Measurements from ENCODE around the gene CEP85. TPM values are rescaled to one million over a fixed set of nuclear protein-coding genes. Genes with fewer than 3 reads are reported as not detected.

CEP85 gene
- total RNA-seq, 6 experiments from 2014 or later: 4.9 to 8.6 (median 8.4) TPM

- Mint-ChIP-seq H3K4me3 (no peak overlapping the region), H3K4me1 (ENCODE audit: low read depth) (peaks cover 16% of the 10 kb centered on the region), H3K27ac (no peak overlapping the region), H3K27me3 (ENCODE audit: insufficient read depth) (peaks cover 2% of the 10 kb centered on the region), H3K9me3 (no peaks in the 10 kb centered on the region), H3K36me3 (ENCODE audit: low read depth) (no peaks in the 10 kb centered on the region)
- TF ChIP-seq CTCF (IDR thresholded peaks at IDR 0.05): no peak
- DNase-seq: no peak
These were observed 60.0 kb downstream of the CEP85 start for GRCh38 chr1:26293911-26294463.

- H3K27me3 Mint-ChIP-seq (ENCODE audit: insufficient read depth): no peaks in the 10 kb centered on the region; the same call in none of the 2 replicates
- no peaks in the 10 kb centered on the region for H3K9me3 Mint-ChIP-seq
- no peak for DNase-seq
- peaks cover 13% of the 10 kb centered on the region for H3K4me1 Mint-ChIP-seq (ENCODE audit: low read depth)
- no peak for TF ChIP-seq CTCF (IDR thresholded peaks at IDR 0.05)
- no peak overlapping the region for H3K27ac Mint-ChIP-seq
- no peaks in the 10 kb centered on the region for H3K36me3 Mint-ChIP-seq (ENCODE audit: low read depth)
- no peak overlapping the region for H3K4me3 Mint-ChIP-seq
These were observed 61.5 kb downstream of the CEP85 start for GRCh38 chr1:26295194-26296138.

DNA sequence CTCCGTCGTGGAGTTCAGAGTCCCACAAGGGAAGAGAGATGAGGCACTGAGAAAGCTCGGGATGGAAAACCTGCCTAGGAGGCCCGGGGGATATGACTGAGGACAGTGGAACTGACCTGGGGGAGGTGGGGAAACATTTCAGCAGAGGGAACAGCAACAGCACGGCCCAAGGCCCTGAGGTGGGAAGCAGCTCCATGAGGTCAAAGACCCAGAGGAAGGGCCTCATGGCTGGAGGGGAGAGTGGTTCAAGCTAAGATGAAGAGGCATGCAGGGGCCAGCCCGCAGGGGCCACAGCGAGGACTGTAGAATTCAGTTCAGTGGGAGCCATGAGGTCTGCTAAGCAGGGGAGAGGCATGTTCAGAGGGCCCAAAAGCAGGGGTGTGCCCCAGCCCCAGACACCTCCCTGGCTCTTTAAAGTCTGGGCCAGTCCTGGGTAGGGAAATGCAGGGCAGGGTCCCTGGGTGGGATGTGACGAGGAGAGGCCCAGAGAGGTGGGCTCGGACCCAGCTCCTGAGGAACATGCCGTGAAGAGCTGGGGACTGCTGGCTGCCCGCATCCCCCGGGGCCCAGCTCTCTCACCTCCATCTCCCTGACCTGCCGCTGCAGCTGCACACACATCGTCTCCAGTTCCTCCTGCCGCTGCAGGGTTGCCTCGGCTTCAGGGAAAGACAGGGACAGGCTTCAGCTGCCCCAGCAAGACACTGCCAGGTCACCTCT lies 62.5 kb downstream of the CEP85 start:
- Mint-ChIP-seq H3K4me3 (no peak overlapping the region), H3K36me3 (ENCODE audit: low read depth) (no peaks in the 10 kb centered on the region), H3K27me3 (ENCODE audit: insufficient read depth) (no peaks in the 10 kb centered on the region; the same call in 1 of the 2 replicates), H3K4me1 (ENCODE audit: low read depth) (peaks cover 13% of the 10 kb centered on the region), H3K9me3 (no peaks in the 10 kb centered on the region), H3K27ac (no peak overlapping the region)
- no peak for DNase-seq
- no peak for TF ChIP-seq CTCF (IDR thresholded peaks at IDR 0.05)

- Mint-ChIP-seq H3K27me3 (ENCODE audit: insufficient read depth) (no peaks in the 10 kb centered on the region), H3K4me3 (no peak overlapping the region), H3K27ac (no peak overlapping the region), H3K4me1 (ENCODE audit: low read depth) (peaks cover 14% of the 10 kb centered on the region), H3K36me3 (ENCODE audit: low read depth) (no peaks in the 10 kb centered on the region), H3K9me3 (no peaks in the 10 kb centered on the region)
- DNase-seq: no peak
- no peak for TF ChIP-seq CTCF (IDR thresholded peaks at IDR 0.05)
These were observed 63.2 kb downstream of the CEP85 start for GRCh38 chr1:26297057-26297790.

- Mint-ChIP-seq H3K36me3 (ENCODE audit: low read depth) (no peaks in the 10 kb centered on the region), H3K4me1 (ENCODE audit: low read depth) (peaks cover 20% of the 10 kb centered on the region), H3K27ac (no peak overlapping the region), H3K27me3 (ENCODE audit: insufficient read depth) (no peaks in the 10 kb centered on the region), H3K4me3 (no peak overlapping the region), H3K9me3 (no peaks in the 10 kb centered on the region)
- no peak for TF ChIP-seq CTCF (IDR thresholded peaks at IDR 0.05)
- no peak for DNase-seq
These were observed 63.8 kb downstream of the CEP85 start for GRCh38 chr1:26297791-26298124.
